HUDEP-2 (cell line): Measurements from ENCODE around the gene RAP1A.
"Not testable (repeated sequence)": the region's sequence is repeated elsewhere in the genome, so short reads cannot be mapped to it uniquely, and the experiment has no call there.

Source experiments
- DNase-seq, 76 experiments: peaks; one replicate each; lab custom pipeline; 2025; ENCODE audit not compliant: unreplicated experiment in 76 of 76; lab: John Stamatoyannopoulos, UW

RAP1A gene

DNA sequence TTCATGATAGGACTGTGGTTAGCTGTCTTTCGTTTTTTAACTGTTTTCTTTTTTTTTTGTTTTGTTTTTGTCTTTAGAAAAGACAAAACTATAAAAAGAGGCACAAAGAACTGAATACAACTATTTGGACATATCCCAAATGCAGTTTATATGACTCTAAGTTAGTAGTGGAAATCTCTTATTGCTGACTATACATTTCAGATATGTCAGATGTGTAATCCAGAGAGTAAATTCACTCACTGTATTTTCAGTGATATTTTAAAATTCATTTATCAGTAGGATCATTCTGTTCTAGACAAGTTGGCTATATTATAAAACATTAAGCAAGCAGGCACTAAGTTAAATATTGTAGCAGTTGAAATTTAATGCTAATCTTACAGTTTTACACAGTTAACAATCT lies 5.7 kb downstream of the RAP1A start:
- DNase-seq = no peak

DNA sequence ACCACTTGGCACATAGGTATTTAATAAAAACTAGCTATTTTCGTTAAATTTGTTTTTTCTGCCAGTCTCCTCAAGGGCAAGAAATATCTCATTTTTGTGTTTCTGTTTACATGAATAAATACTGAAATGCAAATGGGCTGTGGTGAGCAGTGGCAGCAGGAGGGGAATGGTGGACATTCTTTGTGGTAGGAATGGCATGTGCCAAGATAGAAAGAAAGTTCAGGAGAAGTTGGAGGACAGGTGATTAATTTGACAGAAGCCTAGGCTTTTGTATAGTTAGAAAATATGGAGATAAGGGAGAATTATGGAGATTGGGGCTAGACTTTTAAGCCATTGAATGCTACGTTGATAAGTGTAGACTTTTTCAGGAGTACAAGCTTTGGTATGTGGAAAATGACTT lies 8.6 kb downstream of the RAP1A start:
- DNase-seq = no peak

DNA sequence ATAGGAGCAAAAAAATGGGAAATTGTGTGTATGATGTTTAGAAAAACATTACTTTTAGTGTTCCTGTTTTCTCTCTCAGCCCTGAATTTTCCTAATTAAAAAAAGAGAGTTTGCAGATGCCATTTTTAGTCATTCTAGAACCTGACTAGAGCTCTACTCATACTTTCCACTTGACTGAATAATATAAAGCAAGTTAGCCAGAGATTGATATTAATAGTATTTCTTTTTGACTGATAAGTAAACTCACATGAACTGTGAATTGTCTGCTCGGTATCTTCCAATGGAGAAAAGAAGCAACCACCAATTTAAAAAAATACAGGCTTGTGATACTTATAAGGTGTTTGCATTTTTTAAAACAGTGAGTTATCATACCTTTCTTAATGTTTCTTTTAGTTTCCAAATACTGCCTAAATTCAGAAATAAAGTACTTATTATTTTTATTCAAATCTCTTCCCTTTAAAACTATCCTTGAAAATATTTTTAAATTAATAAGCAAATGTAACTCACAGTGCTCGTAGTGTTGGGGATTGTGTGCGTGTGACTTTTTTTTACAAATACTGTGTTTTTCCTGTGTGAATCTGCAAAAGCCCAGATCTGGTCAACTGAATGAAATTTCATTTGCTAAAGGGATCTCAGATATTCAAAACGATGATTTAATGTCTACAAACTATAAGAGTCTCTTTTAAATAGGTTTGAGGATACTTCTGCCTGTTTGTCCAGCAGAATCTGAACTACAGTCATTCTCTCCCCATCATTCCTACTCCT lies 9.8 kb downstream of the RAP1A start:
- no peak for DNase-seq

DNA sequence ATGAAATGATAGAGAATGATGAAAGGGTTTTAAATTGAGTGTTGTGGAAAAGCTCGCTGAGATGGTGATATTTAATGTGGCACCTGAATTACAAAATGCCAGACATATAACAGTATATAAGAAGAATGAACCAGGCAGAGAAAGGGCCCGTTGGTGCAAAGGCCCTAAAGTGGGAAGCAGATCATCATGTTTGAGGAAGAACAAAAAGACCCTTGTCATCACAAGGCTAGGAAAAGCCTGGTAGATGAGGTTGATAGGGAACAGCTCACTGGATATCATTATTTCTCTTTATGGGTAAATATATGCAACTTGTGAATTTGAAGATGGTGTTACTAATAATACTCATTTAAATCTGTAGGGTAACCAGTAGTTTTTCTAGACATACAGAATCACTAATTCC lies 11.0 kb downstream of the RAP1A start:
- no peak for DNase-seq

DNA sequence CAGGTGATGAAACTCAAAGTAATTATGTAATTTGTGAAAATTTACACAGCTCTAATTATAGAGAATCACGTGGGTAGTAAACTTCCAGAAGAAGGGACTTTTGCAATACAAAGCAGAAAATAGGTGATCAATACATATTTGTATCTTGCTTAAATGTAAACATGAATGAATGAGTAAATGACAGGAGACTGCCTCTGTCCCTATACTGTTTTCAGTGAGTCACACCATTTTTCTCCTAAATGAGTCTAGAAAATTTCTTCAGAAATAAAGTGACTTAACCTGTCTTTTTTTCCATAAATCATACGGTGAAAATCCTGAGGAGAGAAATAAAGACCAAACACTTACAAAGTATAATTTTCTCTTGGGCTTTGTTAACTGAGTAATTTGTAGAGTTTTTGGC lies 11.9 kb downstream of the RAP1A start:
- no peak for DNase-seq

DNA sequence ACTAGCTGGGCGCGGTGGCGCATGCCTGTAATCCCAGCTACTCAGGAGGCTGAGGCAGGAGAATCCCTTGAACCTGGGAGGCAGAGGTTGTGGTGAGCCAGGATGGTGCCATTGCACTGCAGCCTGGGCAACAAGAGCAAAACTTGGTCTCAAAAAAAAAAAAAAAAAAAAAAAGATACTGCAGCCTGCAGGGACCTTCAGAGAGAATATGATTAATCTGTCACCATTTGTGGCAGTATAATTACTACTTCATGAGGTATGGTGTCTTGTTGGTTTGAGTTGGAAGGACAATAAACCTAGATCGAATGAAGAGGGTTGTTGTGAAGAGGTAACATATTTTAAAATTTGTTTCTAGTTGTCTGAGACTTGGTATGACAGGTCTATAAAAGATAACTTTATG lies 13.2 kb downstream of the RAP1A start:
- DNase-seq = not testable (repeated sequence)

DNA sequence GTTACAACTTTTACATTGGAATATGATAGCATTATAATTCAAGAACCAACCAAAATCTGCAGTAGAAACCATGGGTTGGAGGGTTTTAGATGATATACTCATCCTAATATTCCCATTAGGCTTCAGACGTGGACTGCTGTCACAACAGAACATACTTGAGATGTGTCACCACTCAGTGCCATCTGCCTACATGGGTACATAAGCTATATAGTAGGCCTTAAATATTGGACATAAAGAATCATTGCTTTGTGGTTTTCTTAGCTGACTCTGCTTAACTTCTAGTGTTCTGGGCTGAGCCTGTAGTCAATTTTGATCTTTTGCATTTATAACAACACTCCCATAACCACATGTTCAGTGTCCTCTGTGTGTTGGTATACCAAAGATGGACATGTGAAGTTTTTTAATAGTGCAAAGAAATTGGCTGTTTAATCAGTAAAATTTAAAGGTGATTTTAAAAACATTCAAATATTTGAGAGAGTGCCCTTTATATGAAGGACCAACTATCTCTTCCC lies 14.2 kb downstream of the RAP1A start:
- DNase-seq = no peak

DNA sequence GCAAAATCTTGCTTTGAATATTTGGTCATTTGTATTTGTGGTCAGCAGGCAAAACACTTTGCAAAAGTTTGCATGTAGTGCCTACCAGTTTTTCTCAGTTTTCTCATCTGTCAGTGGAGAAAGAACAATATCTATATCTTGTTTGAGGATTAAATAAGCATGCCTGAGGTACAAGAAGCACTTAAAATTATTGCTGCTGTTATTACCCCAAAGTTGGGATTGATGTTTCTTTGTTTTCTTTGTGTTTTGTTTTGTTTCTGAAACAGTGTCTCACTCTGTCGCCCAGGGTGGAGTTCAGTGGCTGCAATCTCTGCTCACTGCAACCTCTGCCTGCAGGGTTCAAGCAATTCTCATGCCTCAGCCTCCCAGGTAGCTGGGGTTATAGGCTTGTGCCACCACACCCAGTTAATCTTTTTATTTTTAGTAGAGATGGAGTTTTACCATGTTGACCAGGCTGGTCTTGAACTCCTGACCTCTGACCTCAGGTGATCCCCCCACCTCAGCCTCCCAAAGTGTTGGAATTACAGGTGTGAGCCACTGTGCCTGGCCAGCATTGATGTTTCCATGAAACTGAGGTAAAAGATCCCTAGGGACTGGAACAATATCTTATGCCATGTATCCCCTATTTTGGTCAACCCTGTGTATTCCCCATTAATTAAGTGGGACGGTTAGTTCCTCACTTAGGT lies 15.9 kb downstream of the RAP1A start:
- no peak for DNase-seq

DNA sequence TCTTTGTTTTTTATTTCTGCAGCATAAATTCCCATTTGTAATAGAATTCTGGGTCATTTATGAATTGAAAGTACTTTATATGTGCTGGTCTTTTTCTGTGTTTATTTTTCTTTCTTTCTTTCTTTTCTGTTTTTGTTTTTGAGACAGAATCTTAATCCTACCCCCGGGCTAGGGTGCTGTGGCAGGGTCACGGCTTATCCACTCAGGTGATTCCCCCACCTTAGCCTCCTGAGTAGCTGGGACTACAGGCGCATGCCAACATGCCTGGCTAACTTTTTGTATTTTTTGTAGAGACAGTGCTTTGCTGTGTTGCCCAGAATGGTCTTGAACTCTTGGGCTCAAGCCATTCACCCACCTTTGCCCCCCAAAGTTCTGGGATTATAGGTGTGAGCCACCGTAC lies 18.7 kb downstream of the RAP1A start:
- no peak for DNase-seq

DNA sequence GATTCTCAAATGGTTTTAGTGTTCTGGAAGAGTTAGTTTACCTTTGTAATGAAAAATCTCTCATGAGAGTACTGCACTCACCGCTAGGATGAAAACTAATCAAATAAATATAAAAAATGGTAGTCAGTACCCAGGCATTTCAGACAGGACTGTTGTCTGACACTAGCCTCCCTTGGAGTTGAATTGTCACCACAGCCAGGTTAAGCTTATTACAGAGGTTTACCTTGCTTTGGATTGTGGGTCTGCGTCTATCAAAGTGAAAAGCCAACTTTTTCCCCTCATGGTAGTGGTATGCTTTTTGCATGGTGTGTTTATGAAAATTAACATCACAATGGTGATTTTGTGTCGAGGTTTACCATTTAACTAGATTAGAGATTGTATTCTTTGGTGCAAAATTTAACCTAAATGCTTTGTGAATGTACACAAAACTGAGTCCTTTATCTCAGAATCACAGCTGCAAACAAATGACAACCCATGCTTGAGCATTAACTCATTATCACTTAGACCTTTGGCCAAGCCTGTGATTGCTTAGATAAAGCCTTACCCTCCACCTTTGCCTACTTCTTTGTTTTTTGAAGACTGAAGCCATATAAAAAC lies 20.1 kb downstream of the RAP1A start:
- peak in 11 of 76 experiments; percentile 13 to 47 (median 25) for DNase-seq

DNA sequence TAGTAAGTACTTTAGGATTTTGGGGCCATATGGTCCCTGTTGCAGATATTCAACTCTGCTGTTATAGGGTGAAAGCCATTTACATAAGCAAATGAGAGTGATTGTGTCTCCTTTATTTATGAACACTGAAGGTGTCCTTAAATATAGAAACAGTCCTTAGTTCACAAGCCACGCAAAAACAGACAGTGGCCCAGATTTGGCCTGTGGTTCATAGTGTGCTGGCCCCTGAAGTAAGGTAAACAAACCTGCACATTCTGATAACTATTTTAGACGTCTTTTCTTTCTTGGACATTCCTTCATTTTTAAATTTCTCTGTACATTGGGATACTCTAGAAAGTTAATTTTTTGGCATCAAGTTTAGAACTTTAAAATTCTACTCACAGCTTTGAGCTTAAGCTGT lies 23.5 kb downstream of the RAP1A start:
- DNase-seq = no peak

DNA sequence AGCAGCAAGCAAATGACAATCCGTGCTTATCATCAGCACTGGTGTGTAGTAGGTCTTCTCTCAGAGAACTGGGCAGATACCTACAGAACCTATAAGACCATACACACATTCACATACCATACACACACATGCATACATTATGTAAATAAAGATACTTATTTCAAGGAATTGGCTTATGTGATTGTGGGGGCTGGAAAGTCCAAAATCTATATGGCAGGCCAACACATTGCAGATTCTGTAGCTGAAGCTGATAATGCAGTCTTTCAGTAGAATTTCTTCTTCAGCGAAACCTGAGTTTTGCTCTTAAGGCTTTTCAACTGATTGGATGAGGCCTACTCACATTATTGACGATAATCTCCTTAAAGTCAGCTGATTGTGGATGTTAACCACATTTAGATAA lies 24.1 kb downstream of the RAP1A start:
- no peak for DNase-seq

DNA sequence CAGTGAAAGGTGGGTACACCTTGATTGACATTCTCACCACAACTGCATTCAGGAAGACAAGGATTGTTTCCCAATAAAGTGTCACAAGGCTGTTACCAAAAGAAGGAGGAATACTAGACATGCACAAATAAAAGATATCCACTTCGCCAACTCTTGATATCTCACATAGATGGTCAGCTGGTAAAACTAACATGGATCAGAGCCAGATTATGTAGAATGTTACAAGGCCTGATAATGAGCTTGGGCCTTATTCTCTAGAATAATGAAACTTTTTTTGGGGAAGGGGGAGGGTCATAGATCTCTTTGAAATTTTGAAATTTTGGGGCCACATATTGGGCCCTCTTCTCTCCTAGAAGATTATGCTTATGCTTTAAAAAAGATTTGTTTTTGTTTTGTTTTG lies 24.9 kb downstream of the RAP1A start:
- peak in 13 of 76 experiments; percentile 12 to 51 (median 26) for DNase-seq

DNA sequence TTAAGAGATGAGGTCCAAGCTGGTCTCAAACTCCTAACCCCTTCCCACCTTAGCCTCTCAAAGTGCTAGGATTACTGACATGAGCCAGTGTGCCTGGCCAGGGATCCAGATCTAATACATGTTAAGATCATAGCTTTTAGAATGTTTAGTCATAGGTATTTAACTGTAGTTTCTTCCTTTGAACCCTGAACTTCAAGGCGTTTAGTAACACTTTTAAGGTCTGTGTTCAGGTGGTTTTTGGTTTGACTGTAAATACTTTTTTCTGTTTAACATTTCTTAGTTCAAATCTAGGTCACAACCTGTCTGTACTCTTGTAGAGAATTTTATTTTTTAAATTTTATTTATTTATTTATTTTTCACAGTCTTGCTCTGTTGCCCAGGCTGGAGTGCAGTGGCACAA lies 28.1 kb downstream of the RAP1A start:
- DNase-seq = no peak

DNA sequence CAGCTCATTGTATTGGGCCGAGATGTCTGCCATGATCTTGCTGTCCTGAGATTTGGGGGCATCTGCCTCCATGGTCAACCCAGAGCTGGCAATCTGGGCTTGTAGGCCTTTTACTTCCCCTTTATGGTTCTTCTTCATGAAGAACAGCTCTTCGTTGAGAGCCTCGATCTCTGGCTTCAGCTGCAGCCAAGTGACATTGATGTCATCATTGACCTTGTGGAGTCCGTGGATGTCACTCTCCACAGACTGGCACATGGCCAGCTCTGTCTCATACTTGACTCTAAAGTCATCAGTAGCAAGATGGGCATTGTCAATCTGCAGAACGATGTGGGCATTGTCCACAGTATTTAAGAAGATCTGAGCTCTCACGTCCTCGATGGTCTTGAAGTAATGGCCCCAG lies 29.2 kb downstream of the RAP1A start:
- DNase-seq = peak in 23 of 76 experiments; percentile 6 to 65 (median 23)

DNA sequence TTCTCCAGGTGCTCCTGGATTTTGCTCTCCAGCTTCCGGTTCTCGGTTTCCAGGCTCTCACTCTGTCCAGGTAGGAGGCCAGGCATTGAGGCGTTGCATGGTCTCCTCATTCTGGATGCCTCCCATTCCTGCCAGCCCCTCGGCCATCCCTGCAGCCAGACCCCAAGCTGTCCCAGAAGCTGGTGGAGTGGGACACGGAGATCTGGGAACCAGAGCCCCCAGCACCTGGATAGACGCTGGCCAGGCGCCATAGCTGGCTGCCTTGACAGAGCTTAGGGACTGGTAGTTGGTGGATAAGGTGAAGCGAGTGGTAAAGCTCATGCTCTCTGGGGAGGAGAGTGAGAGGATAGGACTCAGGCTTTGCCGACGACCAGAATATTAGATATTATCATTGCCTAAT lies 29.6 kb downstream of the RAP1A start:
- DNase-seq = no peak

DNA sequence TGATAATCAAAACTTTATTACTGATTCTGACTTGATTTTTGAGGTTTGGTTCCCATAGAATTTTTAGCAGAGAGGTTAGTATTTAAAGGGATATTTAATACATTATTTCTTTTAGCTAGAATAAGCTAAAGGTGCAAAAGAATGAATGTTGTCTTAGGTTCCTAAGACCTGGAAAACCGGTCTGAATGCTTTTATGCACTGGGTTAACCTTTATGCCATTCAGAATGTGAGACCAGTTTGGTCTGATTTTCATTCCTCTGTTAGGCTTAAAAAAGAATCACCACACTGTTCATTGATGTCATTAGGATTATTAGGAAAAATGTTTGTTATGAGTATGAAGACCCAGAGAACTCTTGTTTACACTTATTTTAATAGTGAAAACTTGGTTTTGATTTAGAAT lies 30.1 kb downstream of the RAP1A start:
- no peak for DNase-seq

DNA sequence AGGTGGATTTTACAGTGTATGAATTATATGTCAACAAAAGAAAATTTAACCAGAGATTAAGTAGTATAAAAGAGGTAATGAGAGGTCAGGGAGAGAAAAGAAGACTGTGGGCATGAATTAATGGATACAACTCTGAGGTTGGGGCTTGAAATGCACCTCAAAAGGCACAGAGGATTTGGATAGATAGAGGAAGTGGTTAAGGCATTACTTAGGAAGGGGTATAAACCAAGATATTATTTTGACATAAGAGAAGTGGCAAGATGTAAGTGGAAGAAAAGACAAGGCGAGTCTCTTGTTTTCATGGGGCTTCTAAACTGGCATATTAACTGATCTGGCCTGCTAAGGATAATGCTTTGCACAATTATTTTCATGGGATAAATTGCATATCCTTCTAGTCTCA lies 34.1 kb downstream of the RAP1A start:
- peak in 1 of 76 experiments; percentile 10 for DNase-seq

DNA sequence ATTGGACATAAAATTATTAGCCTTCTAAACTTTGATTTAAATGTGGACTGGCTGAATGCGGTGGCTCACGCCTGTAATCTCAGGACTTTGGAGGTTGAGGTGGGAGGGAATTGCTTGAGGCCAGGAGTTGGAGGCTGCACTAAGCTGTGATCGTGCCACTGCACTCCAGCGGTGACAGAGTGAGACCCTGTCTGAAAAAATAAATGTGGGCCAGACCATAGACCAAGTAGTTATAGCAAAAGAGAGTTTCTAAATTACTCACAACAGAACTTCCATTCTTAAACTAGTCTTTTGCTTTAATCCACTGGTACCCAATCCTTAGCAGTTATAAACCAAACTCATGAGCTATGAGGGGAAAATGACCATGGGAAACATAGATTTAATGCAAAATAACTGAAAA lies 35.2 kb downstream of the RAP1A start:
- DNase-seq = no peak

DNA sequence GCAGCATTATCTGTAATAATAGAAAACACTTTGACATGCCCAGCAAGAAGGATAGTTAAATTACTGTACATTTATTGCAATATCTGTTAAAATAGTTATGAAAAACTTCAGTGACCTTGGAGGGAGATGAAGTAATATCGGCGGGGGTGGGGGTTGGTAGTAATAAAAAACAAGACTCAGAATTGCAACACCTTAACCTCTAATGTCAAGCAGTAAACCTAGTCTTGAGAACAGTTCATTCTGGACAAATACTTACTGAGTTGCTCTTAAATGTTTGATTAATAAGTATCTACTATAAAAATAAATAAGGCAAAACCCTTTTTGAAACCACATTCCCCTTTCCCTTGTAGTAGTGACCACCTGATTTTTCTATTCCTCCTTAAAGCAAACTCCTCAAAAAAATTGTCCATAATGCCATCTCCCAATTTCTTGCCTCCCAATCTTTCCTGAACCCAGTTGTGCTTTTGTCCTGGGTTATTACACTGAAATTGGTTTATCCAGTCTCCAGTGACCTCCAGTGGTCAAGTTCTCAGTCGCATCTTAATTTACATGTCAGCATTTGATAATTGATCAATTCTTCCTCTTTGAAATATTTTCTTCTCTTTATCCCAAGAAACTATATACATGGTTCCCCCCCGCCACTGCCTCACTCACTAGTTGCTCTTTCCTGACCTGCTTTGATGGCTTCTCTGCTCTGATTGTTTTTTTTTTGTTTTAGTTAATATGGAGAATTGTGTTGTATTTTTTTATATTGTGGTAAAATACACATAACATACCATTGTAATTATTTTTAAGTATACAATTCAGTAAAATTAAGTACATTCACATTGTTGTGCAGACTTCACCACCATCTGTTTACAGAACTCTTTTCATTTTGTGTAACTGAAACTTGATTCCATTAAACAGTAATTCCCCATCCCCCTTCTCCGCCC lies 36.8 kb downstream of the RAP1A start:
- DNase-seq = peak in 27 of 76 experiments; percentile 3 to 55 (median 36)

DNA sequence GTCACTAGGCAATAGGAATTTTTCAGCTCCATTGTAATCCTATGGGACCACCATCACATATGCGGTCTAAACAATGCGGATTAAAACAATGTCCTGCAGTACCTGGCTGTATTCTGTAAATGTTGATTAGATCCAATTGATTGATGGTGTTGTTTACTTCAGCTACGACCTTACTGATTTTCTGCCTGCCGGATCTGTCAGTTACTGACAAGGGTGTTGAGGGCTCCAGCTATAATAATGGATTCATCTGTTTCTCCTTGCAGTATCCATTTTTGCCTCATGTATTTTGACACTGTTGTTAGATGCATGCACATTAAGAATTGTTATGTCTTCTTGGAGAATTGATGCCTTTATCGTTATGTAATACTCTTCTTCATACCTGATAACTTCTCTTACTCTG lies 39.0 kb downstream of the RAP1A start:
- no peak for DNase-seq
